Measurements from ENCODE around the gene TMEM107. TPM values are rescaled to one million over a fixed set of nuclear protein-coding genes. Genes with fewer than 3 reads are reported as not detected.

Gene TMEM107
- total and polyA plus RNA-seq, 10 of the 15 experiments (the other 5 are each of a cell fraction or from before 2014, with no cell fraction given): 7.9 to 38.7 (median 22.9) TPM

DNA sequence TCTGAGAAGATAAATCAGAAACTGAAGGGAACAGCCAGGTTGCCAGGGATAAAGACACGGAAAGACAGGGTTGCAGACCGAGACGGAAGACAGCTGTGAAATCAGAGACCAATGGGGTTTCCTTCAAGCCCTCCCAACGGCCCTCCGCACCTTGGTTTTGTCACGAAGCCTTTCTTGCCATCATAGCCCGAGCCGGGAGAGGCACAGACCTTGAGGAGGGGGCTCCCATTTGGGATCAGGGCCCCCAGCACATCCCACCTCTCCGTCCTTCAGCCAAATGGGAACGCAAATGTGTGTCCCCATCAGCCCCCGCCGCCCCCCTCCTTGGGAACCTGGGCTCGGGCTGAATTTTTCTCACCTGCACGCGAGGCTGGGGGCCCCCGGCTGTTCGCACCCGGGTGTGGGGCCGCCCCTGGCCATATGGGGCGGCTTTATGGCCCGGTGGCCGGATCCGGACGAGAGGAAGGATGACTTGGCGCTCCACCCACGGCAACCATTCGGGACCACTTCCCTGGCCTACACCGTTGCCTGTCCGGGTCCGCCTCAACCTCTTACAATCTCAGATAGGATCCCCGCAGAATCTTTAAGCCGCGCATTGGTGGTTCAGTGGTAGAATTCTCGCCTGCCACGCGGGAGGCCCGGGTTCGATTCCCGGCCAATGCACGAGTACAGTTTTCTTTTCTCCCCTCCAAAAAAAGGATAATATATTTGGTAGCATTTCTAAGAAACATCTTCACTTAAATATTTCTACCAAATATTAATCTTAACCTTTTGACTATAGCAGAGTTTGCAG, 50.8 kb downstream of the TMEM107 start (continued):
- TF ChIP-seq, protein P1, sequence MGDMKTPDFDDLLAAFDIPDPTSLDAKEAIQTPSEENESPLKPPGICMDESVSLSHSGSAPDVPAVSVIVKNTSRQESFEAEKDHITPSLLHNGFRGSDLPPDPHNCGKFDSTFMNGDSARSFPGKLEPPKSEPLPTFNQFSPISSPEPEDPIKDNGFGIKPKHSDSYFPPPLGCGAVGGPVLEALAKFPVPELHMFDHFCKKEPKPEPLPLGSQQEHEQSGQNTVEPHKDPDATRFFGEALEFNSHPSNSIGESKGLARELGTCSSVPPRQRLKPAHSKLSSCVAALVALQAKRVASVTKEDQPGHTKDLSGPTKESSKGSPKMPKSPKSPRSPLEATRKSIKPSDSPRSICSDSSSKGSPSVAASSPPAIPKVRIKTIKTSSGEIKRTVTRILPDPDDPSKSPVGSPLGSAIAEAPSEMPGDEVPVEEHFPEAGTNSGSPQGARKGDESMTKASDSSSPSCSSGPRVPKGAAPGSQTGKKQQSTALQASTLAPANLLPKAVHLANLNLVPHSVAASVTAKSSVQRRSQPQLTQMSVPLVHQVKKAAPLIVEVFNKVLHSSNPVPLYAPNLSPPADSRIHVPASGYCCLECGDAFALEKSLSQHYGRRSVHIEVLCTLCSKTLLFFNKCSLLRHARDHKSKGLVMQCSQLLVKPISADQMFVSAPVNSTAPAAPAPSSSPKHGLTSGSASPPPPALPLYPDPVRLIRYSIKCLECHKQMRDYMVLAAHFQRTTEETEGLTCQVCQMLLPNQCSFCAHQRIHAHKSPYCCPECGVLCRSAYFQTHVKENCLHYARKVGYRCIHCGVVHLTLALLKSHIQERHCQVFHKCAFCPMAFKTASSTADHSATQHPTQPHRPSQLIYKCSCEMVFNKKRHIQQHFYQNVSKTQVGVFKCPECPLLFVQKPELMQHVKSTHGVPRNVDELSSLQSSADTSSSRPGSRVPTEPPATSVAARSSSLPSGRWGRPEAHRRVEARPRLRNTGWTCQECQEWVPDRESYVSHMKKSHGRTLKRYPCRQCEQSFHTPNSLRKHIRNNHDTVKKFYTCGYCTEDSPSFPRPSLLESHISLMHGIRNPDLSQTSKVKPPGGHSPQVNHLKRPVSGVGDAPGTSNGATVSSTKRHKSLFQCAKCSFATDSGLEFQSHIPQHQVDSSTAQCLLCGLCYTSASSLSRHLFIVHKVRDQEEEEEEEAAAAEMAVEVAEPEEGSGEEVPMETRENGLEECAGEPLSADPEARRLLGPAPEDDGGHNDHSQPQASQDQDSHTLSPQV (IDR thresholded peaks at IDR 0.05): no peak
- TF ChIP-seq SMAD1 (IDR thresholded peaks at IDR 0.05; ENCODE audit: low read depth, partially characterized antibody) (no peak), SMARCA5 (IDR thresholded peaks at IDR 0.05) (peak; percentile 82; the same call in 1 of the 2 replicates), ETV6 (conservative IDR thresholded peaks at IDR 0.05 in 1 of 2, IDR thresholded peaks at IDR 0.05 in 1 of 2; ENCODE audit: borderline replicate concordance in 1 of 2, low read depth in 1 of 2) (no peak), TAF1 (IDR thresholded peaks at IDR 0.05; ENCODE audit: borderline replicate concordance, low read depth, low read length) (no peak), RUNX3 (IDR thresholded peaks at IDR 0.05; ENCODE audit: low read length) (peak; percentile 72), EP300 (IDR thresholded peaks at IDR 0.05; ENCODE audit: borderline replicate concordance in 1 of 2, control insufficient read depth in 1 of 2, low read depth in 2 of 2, low read length in 2 of 2) (no peak), CBX5 (IDR thresholded peaks at IDR 0.05; ENCODE audit: low read depth) (no peak), POLR2AphosphoS2 (IDR thresholded peaks at IDR 0.05; ENCODE audit: low read depth, low read length) (no peak), MYB (IDR thresholded peaks at IDR 0.05; ENCODE audit: borderline replicate concordance, low read depth, low read length) (no peak), POU2F2 (IDR thresholded peaks at IDR 0.05; ENCODE audit: borderline replicate concordance, low read depth, low read length) (peak; percentile 69; the same call in 2 of the 3 replicates), BCL11A (IDR thresholded peaks at IDR 0.05; ENCODE audit: low read depth, low read length) (no peak)
- TF ChIP-seq, protein P2, sequence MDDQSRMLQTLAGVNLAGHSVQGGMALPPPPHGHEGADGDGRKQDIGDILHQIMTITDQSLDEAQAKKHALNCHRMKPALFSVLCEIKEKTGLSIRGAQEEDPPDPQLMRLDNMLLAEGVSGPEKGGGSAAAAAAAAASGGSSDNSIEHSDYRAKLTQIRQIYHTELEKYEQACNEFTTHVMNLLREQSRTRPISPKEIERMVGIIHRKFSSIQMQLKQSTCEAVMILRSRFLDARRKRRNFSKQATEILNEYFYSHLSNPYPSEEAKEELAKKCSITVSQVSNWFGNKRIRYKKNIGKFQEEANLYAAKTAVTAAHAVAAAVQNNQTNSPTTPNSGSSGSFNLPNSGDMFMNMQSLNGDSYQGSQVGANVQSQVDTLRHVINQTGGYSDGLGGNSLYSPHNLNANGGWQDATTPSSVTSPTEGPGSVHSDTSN (IDR thresholded peaks at IDR 0.05; ENCODE audit: insufficient replicate concordance, low read depth, low read length): peak; percentile 29
- TF ChIP-seq, protein P3, sequence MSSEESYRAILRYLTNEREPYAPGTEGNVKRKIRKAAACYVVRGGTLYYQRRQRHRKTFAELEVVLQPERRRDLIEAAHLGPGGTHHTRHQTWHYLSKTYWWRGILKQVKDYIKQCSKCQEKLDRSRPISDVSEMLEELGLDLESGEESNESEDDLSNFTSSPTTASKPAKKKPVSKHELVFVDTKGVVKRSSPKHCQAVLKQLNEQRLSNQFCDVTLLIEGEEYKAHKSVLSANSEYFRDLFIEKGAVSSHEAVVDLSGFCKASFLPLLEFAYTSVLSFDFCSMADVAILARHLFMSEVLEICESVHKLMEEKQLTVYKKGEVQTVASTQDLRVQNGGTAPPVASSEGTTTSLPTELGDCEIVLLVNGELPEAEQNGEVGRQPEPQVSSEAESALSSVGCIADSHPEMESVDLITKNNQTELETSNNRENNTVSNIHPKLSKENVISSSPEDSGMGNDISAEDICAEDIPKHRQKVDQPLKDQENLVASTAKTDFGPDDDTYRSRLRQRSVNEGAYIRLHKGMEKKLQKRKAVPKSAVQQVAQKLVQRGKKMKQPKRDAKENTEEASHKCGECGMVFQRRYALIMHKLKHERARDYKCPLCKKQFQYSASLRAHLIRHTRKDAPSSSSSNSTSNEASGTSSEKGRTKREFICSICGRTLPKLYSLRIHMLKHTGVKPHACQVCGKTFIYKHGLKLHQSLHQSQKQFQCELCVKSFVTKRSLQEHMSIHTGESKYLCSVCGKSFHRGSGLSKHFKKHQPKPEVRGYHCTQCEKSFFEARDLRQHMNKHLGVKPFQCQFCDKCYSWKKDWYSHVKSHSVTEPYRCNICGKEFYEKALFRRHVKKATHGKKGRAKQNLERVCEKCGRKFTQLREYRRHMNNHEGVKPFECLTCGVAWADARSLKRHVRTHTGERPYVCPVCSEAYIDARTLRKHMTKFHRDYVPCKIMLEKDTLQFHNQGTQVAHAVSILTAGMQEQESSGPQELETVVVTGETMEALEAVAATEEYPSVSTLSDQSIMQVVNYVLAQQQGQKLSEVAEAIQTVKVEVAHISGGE (CRISPR knock-in tag; IDR thresholded peaks at IDR 0.05): peak; percentile 48
- TF ChIP-seq, protein P4, sequence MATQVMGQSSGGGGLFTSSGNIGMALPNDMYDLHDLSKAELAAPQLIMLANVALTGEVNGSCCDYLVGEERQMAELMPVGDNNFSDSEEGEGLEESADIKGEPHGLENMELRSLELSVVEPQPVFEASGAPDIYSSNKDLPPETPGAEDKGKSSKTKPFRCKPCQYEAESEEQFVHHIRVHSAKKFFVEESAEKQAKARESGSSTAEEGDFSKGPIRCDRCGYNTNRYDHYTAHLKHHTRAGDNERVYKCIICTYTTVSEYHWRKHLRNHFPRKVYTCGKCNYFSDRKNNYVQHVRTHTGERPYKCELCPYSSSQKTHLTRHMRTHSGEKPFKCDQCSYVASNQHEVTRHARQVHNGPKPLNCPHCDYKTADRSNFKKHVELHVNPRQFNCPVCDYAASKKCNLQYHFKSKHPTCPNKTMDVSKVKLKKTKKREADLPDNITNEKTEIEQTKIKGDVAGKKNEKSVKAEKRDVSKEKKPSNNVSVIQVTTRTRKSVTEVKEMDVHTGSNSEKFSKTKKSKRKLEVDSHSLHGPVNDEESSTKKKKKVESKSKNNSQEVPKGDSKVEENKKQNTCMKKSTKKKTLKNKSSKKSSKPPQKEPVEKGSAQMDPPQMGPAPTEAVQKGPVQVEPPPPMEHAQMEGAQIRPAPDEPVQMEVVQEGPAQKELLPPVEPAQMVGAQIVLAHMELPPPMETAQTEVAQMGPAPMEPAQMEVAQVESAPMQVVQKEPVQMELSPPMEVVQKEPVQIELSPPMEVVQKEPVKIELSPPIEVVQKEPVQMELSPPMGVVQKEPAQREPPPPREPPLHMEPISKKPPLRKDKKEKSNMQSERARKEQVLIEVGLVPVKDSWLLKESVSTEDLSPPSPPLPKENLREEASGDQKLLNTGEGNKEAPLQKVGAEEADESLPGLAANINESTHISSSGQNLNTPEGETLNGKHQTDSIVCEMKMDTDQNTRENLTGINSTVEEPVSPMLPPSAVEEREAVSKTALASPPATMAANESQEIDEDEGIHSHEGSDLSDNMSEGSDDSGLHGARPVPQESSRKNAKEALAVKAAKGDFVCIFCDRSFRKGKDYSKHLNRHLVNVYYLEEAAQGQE (IDR thresholded peaks at IDR 0.05; ENCODE audit: low read depth, low read length): no peak
